ENCODE data around the gene MMP20. TPM values are rescaled to one million over a fixed set of nuclear protein-coding genes. Genes with fewer than 3 reads are reported as not detected.

Gene MMP20
- polyA plus RNA-seq, 6 donors from 2014 or later, result not detected

DNA sequence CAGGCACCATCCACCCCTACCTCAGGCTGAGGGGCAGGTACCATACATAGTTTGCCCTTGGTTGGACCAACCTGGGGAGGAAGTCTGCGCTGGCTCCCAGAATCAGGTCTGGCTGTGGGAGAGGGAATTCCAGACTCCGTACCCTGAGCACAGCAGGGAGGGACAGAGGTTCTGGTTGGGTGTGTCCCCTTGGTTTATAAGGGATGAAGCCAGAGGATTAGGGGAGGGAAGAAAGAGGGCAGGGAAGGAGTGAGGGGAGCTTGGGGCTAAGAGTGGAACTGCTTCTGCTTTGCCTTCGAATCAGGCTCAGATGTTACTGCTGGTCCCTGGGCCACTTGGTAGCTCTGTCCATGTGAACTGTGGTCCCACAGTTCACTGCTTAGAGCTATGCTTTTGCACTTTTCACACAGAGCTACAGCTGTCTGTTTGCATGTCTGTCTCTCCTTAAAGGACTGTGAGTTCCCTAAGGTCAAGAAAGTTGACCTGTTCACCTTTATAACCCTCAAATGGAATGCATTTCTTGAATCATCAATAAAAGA lies 9.2 kb downstream of the MMP20 start:
- ATAC-seq (ENCODE audit: low read depth in 2 of 2), result no peak
- H3K27ac Mint-ChIP-seq, result peak overlapping the region in 1 of 6 donors; percentile 75
- no peaks in the 10 kb centered on the region for H3K36me3 Mint-ChIP-seq
- no peaks in the 10 kb centered on the region for H3K27me3 Mint-ChIP-seq
- no peaks in the 10 kb centered on the region for H3K9me3 Mint-ChIP-seq
- peaks cover 12 to 18% (median 12%) of the 10 kb centered on the region in 3 donors for H3K4me1 Mint-ChIP-seq
- no peak overlapping the region for H3K4me3 Mint-ChIP-seq
- DNase-seq, result no peak

DNA sequence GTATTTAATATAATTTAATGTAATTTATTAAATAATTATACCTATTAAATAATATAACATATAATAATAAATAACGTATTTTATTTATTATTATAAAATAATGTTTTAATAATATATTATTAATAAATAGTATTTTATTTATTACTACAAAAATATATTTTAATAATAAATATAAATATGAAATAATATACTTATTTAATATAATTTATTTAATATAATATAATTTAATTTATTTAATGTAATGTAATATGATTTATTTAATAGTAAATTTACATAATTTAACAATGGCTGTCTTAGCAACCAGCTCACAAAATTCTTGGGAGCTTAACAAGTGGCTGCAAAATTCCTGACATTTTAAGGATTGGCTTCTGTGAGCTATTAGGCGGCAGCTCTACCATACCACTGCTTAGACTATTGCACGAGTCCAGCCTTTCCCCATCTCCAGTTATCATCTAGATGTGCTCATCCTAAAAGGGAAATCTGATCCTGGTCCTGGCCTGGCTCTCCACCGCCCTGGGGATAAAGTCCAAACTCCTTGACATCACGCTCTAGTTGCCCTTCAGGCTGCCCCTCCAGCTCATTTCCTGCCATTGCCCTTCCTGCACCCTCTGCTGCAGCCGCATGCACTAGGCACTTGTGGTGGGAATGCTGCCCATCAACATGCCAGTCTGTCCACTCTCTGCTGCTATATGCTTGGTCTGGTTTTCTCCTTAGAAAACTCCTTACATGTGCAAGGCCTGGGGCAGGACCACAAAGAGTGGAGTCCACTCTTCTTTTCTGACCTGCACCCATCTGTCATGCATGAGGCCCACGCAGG lies 9.8 kb downstream of the MMP20 start:
- Mint-ChIP-seq H3K4me1 (peaks cover 15 to 24% (median 16%) of the 10 kb centered on the region in 3 donors), H3K27me3 (no peaks in the 10 kb centered on the region), H3K9me3 (no peaks in the 10 kb centered on the region), H3K4me3 (peak overlapping the region in 1 of 8 donors; percentile 2), H3K36me3 (no peaks in the 10 kb centered on the region), H3K27ac (peak overlapping the region in 2 of 6 donors; percentile 44 to 75)
- ATAC-seq (ENCODE audit: low read depth in 2 of 2) (no peak), DNase-seq (no peak)

DNA sequence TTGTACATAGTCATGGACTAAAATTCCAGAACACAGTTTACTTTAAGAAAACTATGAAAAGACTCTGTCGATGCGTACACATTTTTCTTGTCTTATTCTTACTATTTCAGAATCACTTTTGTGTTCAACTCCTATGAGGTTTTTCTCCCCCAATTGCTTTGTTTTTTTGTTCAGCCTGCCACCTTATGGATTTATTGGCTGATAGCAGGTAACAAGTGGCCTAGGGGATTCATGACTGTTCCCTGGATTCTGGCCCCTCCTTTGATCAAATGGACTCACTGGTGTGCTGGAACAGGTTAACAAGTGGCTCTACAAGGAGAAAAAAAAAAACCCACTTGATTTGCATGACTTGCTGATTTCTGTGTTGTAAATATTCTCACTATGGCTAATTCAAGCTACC lies 10.6 kb downstream of the MMP20 start:
- H3K4me1 Mint-ChIP-seq, result peaks cover 17 to 31% (median 22%) of the 10 kb centered on the region in 3 donors
- no peaks in the 10 kb centered on the region for H3K27me3 Mint-ChIP-seq
- no peaks in the 10 kb centered on the region for H3K9me3 Mint-ChIP-seq
- H3K36me3 Mint-ChIP-seq, result no peaks in the 10 kb centered on the region
- DNase-seq (no peak), ATAC-seq (ENCODE audit: low read depth in 2 of 2) (no peak)
- peak overlapping the region in 1 of 6 donors; percentile 63 for H3K27ac Mint-ChIP-seq
- H3K4me3 Mint-ChIP-seq, result no peak overlapping the region

DNA sequence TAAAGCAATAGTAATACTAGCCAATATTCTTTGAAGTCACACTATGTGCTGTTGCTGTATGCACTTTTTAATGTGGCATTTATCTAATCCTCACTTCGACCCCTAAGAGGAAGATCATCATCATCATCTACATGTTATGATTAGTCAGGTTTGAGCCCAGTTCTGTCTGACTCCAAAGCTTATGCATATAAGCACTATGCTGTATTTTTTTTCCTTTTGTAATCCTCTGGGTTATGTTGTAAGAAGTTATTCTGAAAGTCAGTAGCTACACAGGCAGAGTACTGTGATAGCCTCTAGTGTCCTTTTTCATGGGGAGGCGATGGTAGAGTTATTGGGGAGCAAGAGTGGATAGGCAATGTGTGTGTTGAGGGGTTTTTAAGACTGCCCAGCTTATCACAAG lies 11.1 kb downstream of the MMP20 start:
- peak overlapping the region in 2 of 6 donors; percentile 25 to 56 for H3K27ac Mint-ChIP-seq
- peaks cover 17 to 31% (median 22%) of the 10 kb centered on the region in 3 donors for H3K4me1 Mint-ChIP-seq
- H3K27me3 Mint-ChIP-seq, result no peaks in the 10 kb centered on the region
- no peak for DNase-seq
- no peaks in the 10 kb centered on the region for H3K36me3 Mint-ChIP-seq
- no peak for ATAC-seq (ENCODE audit: low read depth in 2 of 2)
- no peaks in the 10 kb centered on the region for H3K9me3 Mint-ChIP-seq
- no peak overlapping the region for H3K4me3 Mint-ChIP-seq

DNA sequence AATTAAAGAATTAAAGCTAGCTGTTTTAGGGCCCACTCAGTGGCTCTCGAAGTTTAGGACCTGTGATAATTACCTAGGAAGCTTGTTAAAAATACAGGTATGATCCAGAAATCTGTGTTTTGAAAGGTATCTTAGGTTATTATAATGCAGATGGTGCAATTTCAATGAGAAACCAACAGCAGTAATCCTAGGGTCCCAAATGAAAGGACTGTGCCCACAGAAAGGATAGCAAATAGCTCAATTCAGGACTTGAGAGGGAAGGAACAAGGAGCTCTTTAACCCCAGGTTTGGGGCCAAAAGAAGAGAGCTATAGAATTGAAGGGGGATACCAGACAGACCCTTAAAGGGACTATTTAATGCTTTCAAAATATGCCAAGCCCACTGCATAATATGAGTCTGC lies 11.7 kb downstream of the MMP20 start:
- no peak for DNase-seq
- ATAC-seq (ENCODE audit: low read depth in 2 of 2), result no peak
- Mint-ChIP-seq H3K4me1 (peaks cover 18 to 31% (median 22%) of the 10 kb centered on the region in 3 donors), H3K4me3 (no peak overlapping the region), H3K36me3 (no peaks in the 10 kb centered on the region), H3K27ac (peak overlapping the region in 3 of 6 donors; percentile 34 to 82 (median 49)), H3K9me3 (no peaks in the 10 kb centered on the region), H3K27me3 (no peaks in the 10 kb centered on the region)

DNA sequence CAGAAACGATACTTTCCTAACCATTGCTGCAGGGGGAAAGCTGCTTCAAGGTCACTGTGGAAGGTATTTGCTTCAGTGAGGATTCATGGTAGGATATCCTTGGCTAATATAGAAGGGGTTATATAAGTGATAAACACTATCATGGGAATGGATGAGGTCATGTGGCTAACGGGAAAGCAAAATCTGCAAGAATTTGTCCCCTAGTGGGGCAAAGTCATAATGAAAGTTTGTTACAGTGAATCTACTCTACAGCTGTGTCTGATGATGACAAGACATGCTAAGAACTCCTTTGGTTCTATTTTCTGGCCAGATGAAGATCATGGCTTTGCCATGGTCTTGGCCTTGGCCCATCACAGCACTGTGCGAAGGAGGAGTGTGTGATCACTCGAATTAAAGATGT lies 13.8 kb downstream of the MMP20 start:
- Mint-ChIP-seq H3K4me1 (peaks cover 22 to 41% (median 24%) of the 10 kb centered on the region in 3 donors), H3K36me3 (no peaks in the 10 kb centered on the region), H3K4me3 (no peak overlapping the region), H3K9me3 (no peaks in the 10 kb centered on the region), H3K27ac (peak overlapping the region in 5 of 6 donors; percentile 56 to 97 (median 83)), H3K27me3 (no peaks in the 10 kb centered on the region)
- DNase-seq (no peak), ATAC-seq (ENCODE audit: low read depth in 2 of 2) (no peak)

DNA sequence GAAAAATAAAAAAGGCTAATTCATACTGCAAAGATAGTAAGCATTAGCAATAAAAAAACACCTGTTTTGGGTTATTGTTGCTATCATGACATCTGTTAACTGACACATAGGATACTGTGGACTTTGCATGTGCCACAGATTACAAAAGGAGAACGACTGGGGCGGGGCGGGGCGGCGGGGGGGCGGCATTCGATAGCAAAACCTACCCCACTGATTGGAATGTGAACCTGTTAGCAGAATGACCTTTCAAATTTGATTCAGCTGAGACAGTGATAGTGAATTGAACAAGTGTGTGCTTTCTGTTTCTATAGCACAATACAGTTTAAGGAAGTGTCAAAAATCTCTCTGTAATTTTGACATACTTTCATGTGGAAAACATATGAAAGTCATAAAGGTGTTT lies 14.9 kb downstream of the MMP20 start:
- DNase-seq, result no peak
- Mint-ChIP-seq H3K4me1 (peaks cover 22 to 41% (median 30%) of the 10 kb centered on the region in 3 donors), H3K27ac (peak overlapping the region; percentile 69 to 89 (median 80)), H3K9me3 (peaks cover 0 to 3% (median 0%) of the 10 kb centered on the region in 7 donors), H3K36me3 (peaks cover 0 to 5% of the 10 kb centered on the region in 2 donors), H3K4me3 (peak overlapping the region in 1 of 8 donors; percentile 18), H3K27me3 (no peaks in the 10 kb centered on the region)
- peak; percentile 44 to 53 for ATAC-seq (ENCODE audit: low read depth in 2 of 2)

DNA sequence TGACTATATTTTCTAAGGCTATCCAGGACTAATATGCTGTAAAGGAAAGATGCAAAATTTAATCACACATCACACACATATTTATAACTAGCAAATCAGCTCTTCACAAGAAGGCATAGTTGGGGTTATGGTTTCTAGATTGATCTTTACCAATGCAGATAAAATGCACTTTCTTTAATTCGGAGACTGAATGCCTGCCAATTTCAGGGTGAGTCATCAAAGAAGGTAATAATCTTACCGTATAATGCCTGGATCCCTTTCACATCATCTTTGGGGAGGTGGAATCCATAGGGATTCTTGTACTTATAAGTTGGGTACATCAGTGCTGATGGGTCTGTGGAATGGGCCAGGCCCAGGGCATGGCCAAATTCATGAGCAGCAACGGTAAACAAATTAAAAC lies 16.4 kb downstream of the MMP20 start:
- H3K36me3 Mint-ChIP-seq, result peaks cover 0 to 5% of the 10 kb centered on the region in 2 donors
- no peak overlapping the region for H3K27ac Mint-ChIP-seq
- H3K9me3 Mint-ChIP-seq, result peaks cover 0 to 3% (median 0%) of the 10 kb centered on the region in 7 donors
- no peak for ATAC-seq (ENCODE audit: low read depth in 2 of 2)
- no peak overlapping the region for H3K4me3 Mint-ChIP-seq
- H3K27me3 Mint-ChIP-seq, result no peaks in the 10 kb centered on the region
- peaks cover 22 to 41% (median 30%) of the 10 kb centered on the region in 3 donors for H3K4me1 Mint-ChIP-seq
- DNase-seq, result no peak

DNA sequence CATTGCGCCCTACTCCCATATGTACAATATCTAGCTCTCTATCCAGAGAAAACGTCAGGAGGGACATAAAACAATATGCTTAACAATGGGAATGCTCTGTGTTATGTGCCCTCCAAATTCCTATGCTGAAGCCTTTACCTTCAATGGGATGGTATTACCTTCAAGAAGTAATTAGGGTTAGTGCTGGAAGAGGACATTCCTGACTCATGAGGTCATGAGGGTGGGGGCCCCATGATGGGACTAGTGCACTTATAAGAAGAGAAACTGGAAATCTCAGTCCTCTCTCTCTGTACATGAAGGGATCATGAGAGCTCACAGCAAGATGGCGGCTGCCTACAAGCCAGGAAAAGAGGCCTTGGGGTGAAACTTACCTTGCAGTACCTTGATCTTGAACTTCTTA lies 20.3 kb downstream of the MMP20 start:
- H3K27me3 Mint-ChIP-seq, result no peaks in the 10 kb centered on the region
- peak overlapping the region in 1 of 6 donors; percentile 49 for H3K27ac Mint-ChIP-seq
- no peak for ATAC-seq (ENCODE audit: low read depth in 2 of 2)
- H3K4me1 Mint-ChIP-seq, result peaks cover 2 to 13% (median 13%) of the 10 kb centered on the region in 3 donors
- peaks cover 0 to 5% of the 10 kb centered on the region in 2 donors for H3K36me3 Mint-ChIP-seq
- H3K9me3 Mint-ChIP-seq, result peaks cover 0 to 3% (median 0%) of the 10 kb centered on the region in 7 donors
- no peak for DNase-seq
- H3K4me3 Mint-ChIP-seq, result no peak overlapping the region

DNA sequence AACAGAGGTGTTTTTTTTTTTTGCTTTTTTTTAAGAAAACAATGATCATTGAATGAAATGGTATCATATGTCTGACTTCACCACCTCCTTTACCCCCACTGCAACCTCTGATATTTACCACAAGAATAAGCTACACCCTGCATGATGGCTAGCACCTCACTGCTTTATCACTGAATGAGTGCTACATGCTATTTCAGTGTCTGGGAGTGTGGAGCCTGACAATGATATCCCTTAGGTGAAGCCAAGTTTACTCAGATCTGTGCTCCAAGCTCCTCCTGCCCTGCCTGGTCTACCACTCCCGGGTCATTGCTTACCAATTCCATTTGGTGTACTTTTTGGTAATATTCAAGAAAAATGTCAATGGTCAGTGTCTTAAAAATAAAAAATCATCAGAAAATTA lies 21.1 kb downstream of the MMP20 start:
- Mint-ChIP-seq H3K27ac (no peak overlapping the region), H3K4me1 (peaks cover 0 to 13% (median 10%) of the 10 kb centered on the region in 3 donors), H3K9me3 (peaks cover 0 to 3% (median 0%) of the 10 kb centered on the region in 7 donors), H3K27me3 (no peaks in the 10 kb centered on the region), H3K36me3 (peaks cover 0 to 5% of the 10 kb centered on the region in 2 donors), H3K4me3 (no peak overlapping the region)
- DNase-seq, result no peak
- no peak for ATAC-seq (ENCODE audit: low read depth in 2 of 2)

DNA sequence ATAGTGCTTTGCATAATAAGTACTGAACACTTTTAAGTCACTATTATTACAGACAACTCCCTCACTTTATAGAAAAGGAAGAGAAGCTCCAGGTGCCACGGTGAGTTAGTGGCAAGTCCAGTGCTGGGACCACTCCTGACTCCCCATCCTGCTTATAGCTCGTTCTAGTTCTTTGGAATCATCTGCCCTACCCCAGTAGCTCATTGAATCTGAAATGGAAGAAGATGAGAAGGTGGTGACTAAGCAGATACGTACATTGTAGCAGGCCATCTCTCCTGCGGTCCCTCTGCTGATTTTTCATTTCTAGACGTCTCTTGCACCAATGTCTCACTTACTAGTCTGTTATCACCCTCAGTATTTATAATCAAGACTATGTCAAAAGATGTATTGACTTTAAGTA lies 21.6 kb downstream of the MMP20 start:
- ATAC-seq (ENCODE audit: low read depth in 2 of 2), result no peak
- Mint-ChIP-seq H3K9me3 (peaks cover 0 to 3% (median 0%) of the 10 kb centered on the region in 7 donors), H3K4me3 (no peak overlapping the region), H3K4me1 (peaks cover 0 to 13% (median 10%) of the 10 kb centered on the region in 3 donors), H3K27me3 (no peaks in the 10 kb centered on the region), H3K27ac (peak overlapping the region in 1 of 6 donors; percentile 69), H3K36me3 (peaks cover 0 to 5% of the 10 kb centered on the region in 2 donors)
- DNase-seq, result no peak

DNA sequence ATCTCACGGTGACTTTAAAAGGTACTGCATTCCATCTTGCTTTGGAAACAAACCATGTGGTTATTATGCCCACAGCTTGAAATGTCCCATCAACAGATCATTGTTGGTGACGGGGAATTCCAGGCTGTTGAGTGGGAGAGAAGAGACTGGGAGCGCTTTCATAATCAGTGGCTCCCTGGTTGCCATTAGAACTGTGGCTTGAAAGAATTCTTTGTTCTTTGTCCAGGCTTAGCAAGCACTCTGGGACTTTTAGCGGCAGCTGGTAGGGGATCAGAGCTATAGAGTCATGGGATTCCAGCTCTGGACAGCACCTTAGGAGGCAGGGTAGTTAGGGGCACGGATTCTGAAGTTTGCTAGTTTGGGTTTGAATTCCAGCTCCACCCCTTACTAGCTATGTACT lies 22.0 kb downstream of the MMP20 start:
- Mint-ChIP-seq H3K4me1 (peaks cover 0 to 10% (median 7%) of the 10 kb centered on the region in 3 donors), H3K9me3 (peaks cover 0 to 3% (median 0%) of the 10 kb centered on the region in 7 donors), H3K4me3 (no peak overlapping the region), H3K36me3 (peaks cover 0 to 5% of the 10 kb centered on the region in 2 donors), H3K27ac (peak overlapping the region in 2 of 6 donors; percentile 69 to 80), H3K27me3 (no peaks in the 10 kb centered on the region)
- DNase-seq (no peak), ATAC-seq (ENCODE audit: low read depth in 2 of 2) (no peak)

DNA sequence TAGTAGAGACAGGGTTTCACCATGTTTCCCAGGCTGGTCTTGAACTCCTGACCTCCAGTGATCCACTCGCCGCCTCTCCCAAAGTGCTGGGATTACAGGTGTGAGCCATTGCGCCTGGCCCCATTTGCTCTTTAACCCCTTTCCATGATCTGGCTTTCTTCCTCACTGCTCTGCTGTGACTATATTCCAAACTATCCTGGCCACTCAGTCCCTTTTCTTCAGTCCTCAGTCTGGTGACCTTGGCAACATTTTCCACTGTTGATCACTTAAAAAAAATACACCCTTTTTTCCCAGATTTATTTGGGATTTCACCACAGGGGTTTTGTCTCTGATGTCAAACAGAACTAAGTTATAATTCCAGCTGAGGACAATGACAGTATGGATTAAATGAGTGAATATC lies 24.5 kb downstream of the MMP20 start:
- peak overlapping the region in 1 of 6 donors; percentile 2 for H3K27ac Mint-ChIP-seq
- DNase-seq (no peak), ATAC-seq (ENCODE audit: low read depth in 2 of 2) (no peak)
- H3K4me1 Mint-ChIP-seq, result peaks cover 0 to 3% (median 3%) of the 10 kb centered on the region in 3 donors
- H3K36me3 Mint-ChIP-seq, result peaks cover 0 to under 1% of the 10 kb centered on the region in 2 donors
- no peaks in the 10 kb centered on the region for H3K27me3 Mint-ChIP-seq
- H3K9me3 Mint-ChIP-seq, result no peaks in the 10 kb centered on the region
- no peak overlapping the region for H3K4me3 Mint-ChIP-seq

Measured in naive B cell (primary cell).